ENCODE results near the gene CDC25C.
"Not testable (repeated sequence)": the region's sequence is repeated elsewhere in the genome, so short reads cannot be mapped to it uniquely, and the experiment has no call there.

The CDC25C gene

GRCh38 chr5:138274189-138274853, 57.3 kb downstream of the CDC25C start, which contains the start of gene GFRA3:
Gene GFRA3, minus strand, starts transcription at chr5:138274621. Its CDS starts 197 bp downstream, at chr5:138274424.
- no peak for DNase-seq

- DNase-seq = no peak
Observed at GRCh38 chr5:138273834-138274188, 57.8 kb downstream of the CDC25C start.

- no peak for DNase-seq
Observed at GRCh38 chr5:138272681-138273080, 58.9 kb downstream of the CDC25C start.

- DNase-seq = no peak
Observed at GRCh38 chr5:138271281-138271680, 60.3 kb downstream of the CDC25C start.

GRCh38 chr5:138264183-138264582, 67.4 kb downstream of the CDC25C start:
- DNase-seq = no peak

- DNase-seq = no peak
Observed at GRCh38 chr5:138263581-138263980, 68.0 kb downstream of the CDC25C start.

- DNase-seq = no peak
Observed at GRCh38 chr5:138258704-138259292, 72.8 kb downstream of the CDC25C start.

GRCh38 chr5:138257583-138257982, 74.0 kb downstream of the CDC25C start:
- DNase-seq = no peak

- no peak for DNase-seq
Observed at GRCh38 chr5:138252944-138253343, 78.7 kb downstream of the CDC25C start.

- not testable (repeated sequence) for DNase-seq
Observed at GRCh38 chr5:138247800-138248199, 83.8 kb downstream of the CDC25C start.

GRCh38 chr5:138246822-138247221, 84.8 kb downstream of the CDC25C start:
- DNase-seq = no peak

- DNase-seq = no peak
Observed at GRCh38 chr5:138246334-138246733, 85.3 kb downstream of the CDC25C start.

- DNase-seq = no peak
Observed at GRCh38 chr5:138245717-138246116, 85.9 kb downstream of the CDC25C start.

- no peak for DNase-seq
Observed at GRCh38 chr5:138243794-138244193, 87.8 kb downstream of the CDC25C start.

GRCh38 chr5:138241688-138242571, 89.7 kb downstream of the CDC25C start:
- no peak for DNase-seq

- DNase-seq = no peak
Observed at GRCh38 chr5:138240650-138241385, 90.8 kb downstream of the CDC25C start.

GRCh38 chr5:138238034-138238433, 93.6 kb downstream of the CDC25C start:
- no peak for DNase-seq

Data from DMS 273 treated with DMSO at 0.1 percent for 48 hours (cell line).